ENCODE data around the gene TMEM79. TPM values are rescaled to one million over a fixed set of nuclear protein-coding genes. Genes with fewer than 3 reads are reported as not detected.
A peak's percentile ranks its signal among the peaks of the same experiment; 100 is the strongest.

TMEM79 gene
- total and polyA plus RNA-seq, 10 donors = 2.6 to 6.8 (median 4.5) TPM

- Histone ChIP-seq H3K27ac (no peak within 1 kb of the TSS), H3K27me3 (replicated peaks in 1 of 7) (peaks cover 0 to 30% (median 12%) of the 10 kb centered on the region in 7 donors), H3K9me3 (no peaks in the 10 kb centered on the region), H3K36me3 (peaks cover 3 to 61% (median 41%) of the 10 kb centered on the region in 6 donors), H3K4me1 (peaks cover 11 to 26% (median 17%) of the 10 kb centered on the region in 6 donors), H3K4me3 (no peak within 1 kb of the TSS)
- TF ChIP-seq POLR2AphosphoS5 (IDR thresholded peaks at IDR 0.05) (peak in 1 of 3 donors; percentile 40), CTCF (IDR thresholded peaks at IDR 0.05 in 8 of 11, conservative IDR thresholded peaks at IDR 0.05 in 3 of 11) (no peak), POLR2A (IDR thresholded peaks at IDR 0.05) (no peak)
- intact Hi-C loops (cut with DNase I; ENCODE audit: low total_unique reads) = no loop called here
- DNase-seq = no peak
- WGBS, 5 donors = 24 to 80% (median 68%) methylated on average over 4 to 14 of the region's 14 CpGs
Observed at GRCh38 chr1:156241926-156242325, 42.2 kb upstream of the TMEM79 start, which contains the start of gene BGLAP. TSS of gene BGLAP (plus strand) at chr1:156242184. CDS start at chr1:156242232, 48 bp downstream.

- intact Hi-C loops (cut with DNase I; ENCODE audit: low total_unique reads) = no loop called here
- H3K27me3 ChIP-seq (replicated peaks in 1 of 7) = peaks cover 0 to 30% (median 12%) of the 10 kb centered on the region in 7 donors
Observed at GRCh38 chr1:156242738-156243137, 41.4 kb upstream of the TMEM79 start.

GRCh38 chr1:156244126-156244525, 40.0 kb upstream of the TMEM79 start:
- peaks cover 11 to 32% (median 17%) of the 10 kb centered on the region in 6 donors for H3K4me1 ChIP-seq
- H3K27ac ChIP-seq = no peak overlapping the region
- H3K4me3 ChIP-seq = no peak overlapping the region
- H3K36me3 ChIP-seq = peaks cover 3 to 44% (median 24%) of the 10 kb centered on the region in 6 donors
- intact Hi-C loops (cut with DNase I; ENCODE audit: low total_unique reads) = no loop called here
- H3K27me3 ChIP-seq (replicated peaks in 1 of 7) = peaks cover 0 to 30% (median 12%) of the 10 kb centered on the region in 7 donors
- peak; percentile 63 for DNase-seq
- 80 to 100% (median 97%) methylated on average over 1 to 2 of the region's 2 CpGs for WGBS, 5 donors
- peak in 1 of 3 donors; percentile 2 for TF ChIP-seq POLR2AphosphoS5 (IDR thresholded peaks at IDR 0.05)
- no peak for TF ChIP-seq CTCF (IDR thresholded peaks at IDR 0.05 in 8 of 11, conservative IDR thresholded peaks at IDR 0.05 in 3 of 11)
- no peak for TF ChIP-seq POLR2A (IDR thresholded peaks at IDR 0.05)
- no peaks in the 10 kb centered on the region for H3K9me3 ChIP-seq

More at GRCh38 chr1:156242738-156243137, 41.4 kb upstream of the TMEM79 start:
- Histone ChIP-seq H3K9me3 (no peaks in the 10 kb centered on the region), H3K36me3 (peaks cover 3 to 53% (median 35%) of the 10 kb centered on the region in 6 donors), H3K4me3 (no peak overlapping the region), H3K4me1 (peaks cover 11 to 29% (median 17%) of the 10 kb centered on the region in 6 donors), H3K27ac (no peak overlapping the region)
- no peak for DNase-seq
- peak in 1 of 3 donors; percentile 31 for TF ChIP-seq POLR2AphosphoS5 (IDR thresholded peaks at IDR 0.05)
- no peak for TF ChIP-seq CTCF (IDR thresholded peaks at IDR 0.05 in 8 of 11, conservative IDR thresholded peaks at IDR 0.05 in 3 of 11)
- WGBS, 5 donors = 86 to 96% (median 87%) methylated on average over 9 to 10 of the region's 10 CpGs

GRCh38 chr1:156244712-156245111, 39.4 kb upstream of the TMEM79 start:
- Histone ChIP-seq H3K9me3 (no peaks in the 10 kb centered on the region), H3K4me3 (peak overlapping the region in 1 of 8 donors; percentile 68), H3K27me3 (replicated peaks in 1 of 7) (peaks cover 0 to 30% (median 12%) of the 10 kb centered on the region in 7 donors), H3K4me1 (peaks cover 11 to 32% (median 17%) of the 10 kb centered on the region in 6 donors), H3K27ac (no peak overlapping the region), H3K36me3 (peaks cover 3 to 44% (median 24%) of the 10 kb centered on the region in 6 donors)
- TF ChIP-seq CTCF (IDR thresholded peaks at IDR 0.05 in 8 of 11, conservative IDR thresholded peaks at IDR 0.05 in 3 of 11) (no peak), POLR2AphosphoS5 (IDR thresholded peaks at IDR 0.05) (peak in 1 of 3 donors; percentile 39)
- intact Hi-C loops (cut with DNase I; ENCODE audit: low total_unique reads) = no loop called here
- 91 to 94% (median 92%) methylated on average over 17 of the region's 17 CpGs for WGBS, 5 donors
- DNase-seq = peak; percentile 71
